HCT116 (cell line): ENCODE results near the gene OBSL1. TPM values are rescaled to one million over a fixed set of nuclear protein-coding genes. Genes with fewer than 3 reads are reported as not detected.

Source experiments
- ATAC-seq: fragments of 200-7000 bp; cut with Tn5 transposase; 2 replicates; pipeline ENCODE4 v1.9.1; 2020; ENCODE audit warnings: mild to moderate bottlenecking, moderate library complexity
- BruUV-seq: library from RNA; stranded (reverse); fragments of 400-500 nt; replicated peaks from 2 replicates; lab custom pipeline; 2021; lab: Mats Ljungman, UMichigan
- CTCF ChIA-PET: fragments of 300-600 bp; sonication (Branson Sonifier 250); formaldehyde crosslinking; loops from one replicate; lab custom pipeline; 2021; ENCODE audit warnings: antibody characterized with exemption; lab: Charles Lee
- POLR2A ChIA-PET: fragments of 300-600, 350-600 bp; sonication (Branson Sonifier 250); formaldehyde crosslinking; loops from one replicate; lab custom pipeline; 2021; ENCODE audit warnings: antibody characterized with exemption; lab: Charles Lee
- RAD21 ChIA-PET, 2 experiments: fragments of 300-600 bp; sonication (Branson Sonifier 250); formaldehyde crosslinking; loops; one replicate each; lab custom pipeline; 2023; ENCODE audit warnings: low total read pairs in 2 of 2; ENCODE audit not compliant: uncharacterized antibody in 2 of 2, unreplicated experiment in 2 of 2, low non-redundant PET in 1 of 2; lab: Charles Lee
- DNase-seq: peaks from one replicate; pipeline ENCODE4 v3.0.0-alpha.2; 2010; ENCODE audit warnings: low read depth, low spot score
- H2AFZ ChIP-seq: fragments of 200-600 bp; shearing (Covaris generic), sonication (generic); 2 replicates; pipeline ENCODE4 v1.6.1; 2017; ENCODE audit warnings: low read depth, mixed run types, mixed read lengths, antibody characterized with exemption, low read length; ENCODE audit not compliant: poor library complexity, severe bottlenecking
- H3K27ac ChIP-seq: 2 replicates; pipeline ENCODE4 v1.5.1; 2012; ENCODE audit warnings: low read depth, low read length
- H3K27me3 ChIP-seq: fragments of 200-600 bp; sonication (generic); 2 replicates; pipeline ENCODE4 v1.6.1; 2016; ENCODE audit warnings: mixed run types, low read length, mixed read lengths; ENCODE audit not compliant: insufficient read depth
- H3K36me3 ChIP-seq, 2 experiments: fragments of 200-500 bp in 1 of 2; fragments of 200-600 bp in 1 of 2; sonication (Bioruptor generic) in 1 of 2; sonication (generic) in 1 of 2; 2 replicates each; pipeline versions ENCODE4 v1.5.1 to v1.6.1; 2014 to 2016; ENCODE audit warnings: low read length in 2 of 2, inconsistent platforms in 1 of 2, mixed read lengths in 1 of 2, mixed run types in 1 of 2; ENCODE audit not compliant: insufficient read depth in 2 of 2, control insufficient read depth in 1 of 2
- H3K4me1 ChIP-seq, 2 experiments: fragments of 200-600 bp in 1 of 2; sonication (generic) in 1 of 2; 2 replicates each; pipeline versions ENCODE4 v1.5.1 to v1.6.1; 2012 to 2017; ENCODE audit warnings: low read length in 2 of 2, inconsistent platforms in 1 of 2, mild to moderate bottlenecking in 1 of 2, mixed read lengths in 1 of 2, mixed run types in 1 of 2, moderate library complexity in 1 of 2; ENCODE audit not compliant: insufficient read depth in 2 of 2, control insufficient read depth in 1 of 2
- H3K4me2 ChIP-seq: fragments of 200-600 bp; sonication (generic); 2 replicates; pipeline ENCODE4 v1.6.1; 2017; ENCODE audit warnings: mixed run types, low read length, mixed read lengths
- H3K4me3 ChIP-seq, 2 experiments: fragments of 200-600 bp in 1 of 2; sonication (generic) in 1 of 2; replicated peaks in 1 of 2; 2 replicates each; pipeline ENCODE4 v1.5.1; 2011 to 2016; ENCODE audit warnings: low read length in 2 of 2, control low read depth in 1 of 2, low read depth in 1 of 2, mild to moderate bottlenecking in 1 of 2, mixed read lengths in 1 of 2, mixed run types in 1 of 2
- H3K79me2 ChIP-seq: fragments of 200-600 bp; sonication (generic); 2 replicates; pipeline ENCODE4 v1.6.1; 2017; ENCODE audit warnings: mild to moderate bottlenecking, mixed run types, low read length, moderate library complexity, mixed read lengths; ENCODE audit not compliant: insufficient read depth
- H3K9ac ChIP-seq: fragments of 200-600 bp; sonication (generic); 2 replicates; pipeline ENCODE4 v1.6.1; 2016; ENCODE audit warnings: low read length, mixed read lengths
- H3K9me2 ChIP-seq: fragments of 200-600 bp; sonication (generic), shearing (Covaris generic); 2 replicates; pipeline ENCODE4 v1.6.1; 2017; ENCODE audit warnings: mixed run types, mild to moderate bottlenecking, moderate library complexity; ENCODE audit not compliant: insufficient read depth
- H3K9me3 ChIP-seq, 2 experiments: fragments of 200-500 bp in 1 of 2; fragments of 200-600 bp in 1 of 2; sonication (Bioruptor generic) in 1 of 2; sonication (generic) in 1 of 2; 2 replicates each; pipeline ENCODE4 v1.6.1; 2014 to 2017; ENCODE audit warnings: low read length in 2 of 2, mixed read lengths in 2 of 2, inconsistent platforms in 1 of 2, low read depth in 1 of 2, mild to moderate bottlenecking in 1 of 2, mixed run types in 1 of 2, moderate library complexity in 1 of 2; ENCODE audit not compliant: control insufficient read depth in 1 of 2, insufficient read depth in 1 of 2
- H4K20me1 ChIP-seq: fragments of 200-600 bp; sonication (generic), shearing (Covaris generic); 2 replicates; pipeline ENCODE4 v1.6.1; 2017; ENCODE audit warnings: mixed run types, mild to moderate bottlenecking, moderate library complexity; ENCODE audit not compliant: insufficient read depth
- CEBPB ChIP-seq: IDR thresholded peaks from 2 replicates; pipeline ENCODE4 v1.6.1; 2012; ENCODE audit warnings: low read depth
- EGR1 ChIP-seq: IDR thresholded peaks from 2 replicates; pipeline ENCODE4 v1.6.1; 2012; ENCODE audit warnings: low read depth
- EZH2phosphoT487 ChIP-seq: fragments of 200-600 bp; IDR thresholded peaks from 2 replicates; pipeline ENCODE4 v1.6.1; 2018; ENCODE audit warnings: antibody characterized with exemption, borderline replicate concordance
- FOSL1 ChIP-seq: IDR thresholded peaks from 2 replicates; pipeline ENCODE4 v1.6.1; 2012; ENCODE audit warnings: low read depth
- MAX ChIP-seq: IDR thresholded peaks from 2 replicates; pipeline ENCODE4 v1.6.1; 2012
- RAD21 ChIP-seq: IDR thresholded peaks from 2 replicates; pipeline ENCODE4 v1.6.1; 2012; ENCODE audit warnings: low read depth, mild to moderate bottlenecking
- SIN3A ChIP-seq: IDR thresholded peaks from 2 replicates; pipeline ENCODE4 v1.6.1; 2012; ENCODE audit warnings: low read depth
- SRF ChIP-seq: IDR thresholded peaks from 2 replicates; pipeline ENCODE4 v1.6.1; 2012; ENCODE audit warnings: low read depth
- YY1 ChIP-seq: IDR thresholded peaks from 2 replicates; pipeline ENCODE4 v1.6.1; 2011; ENCODE audit warnings: low read length, low read depth, moderate library complexity, mild to moderate bottlenecking; ENCODE audit not compliant: insufficient replicate concordance; ENCODE audit errors: extremely low read depth
- intact Hi-C: fragments of 100-400 bp; cut with micrococcal nuclease; formaldehyde crosslinking; loops from 2 replicates; pipeline ENCODE4 v1.10.0; 2022
- total RNA-seq: library from RNA; stranded (reverse); gene quantifications from one replicate; pipeline ENCODE4 v1.2.1, GENCODE V29; 2021; ENCODE audit not compliant: unreplicated experiment

The OBSL1 gene
- total RNA-seq, 1 experiment from 2014 or later = 45.2 TPM

GRCh38 chr2:219508971-219509779 is 62.2 kb downstream of the OBSL1 start:
- ChIA-PET RAD21 (interaction anchor here (1.5 to 1.6 kb wide), 2 partner anchors 20 to 21 kb away, joined by 10 read pairs; no protein-coding TSS in a partner anchor), CTCF (interaction anchor here (0.8 to 4.4 kb wide), 8 partner anchors 10 to 106 kb away, joined by 3 to 56 read pairs (median 12); partner anchors contain the start of gene GMPPA), POLR2A (interaction anchor here (0.7 to 1.4 kb wide), 4 partner anchors 9 to 21 kb away, joined by 3 to 5 read pairs (median 4); partner anchors contain the start of gene GMPPA)
- Histone ChIP-seq H2AFZ (no peak overlapping the region), H3K4me1 (peaks cover 0 to 19% of the 10 kb centered on the region in 2 experiments; a peak in 2 of 4 replicates), H3K9ac (no peak overlapping the region; the same call in 1 of the 2 replicates), H4K20me1 (no peaks in the 10 kb centered on the region), H3K79me2 (no peaks in the 10 kb centered on the region), H3K4me2 (peak overlapping the region; percentile 37), H3K36me3 (peaks cover 0 to 4% of the 10 kb centered on the region in 2 experiments; a peak in 1 of 4 replicates), H3K4me3 (0 out of 4 replicates have a peak overlapping the region, but pooled peaks of 1 of the 2 experiments have one; percentile 2), H3K27ac (no peak overlapping the region), H3K9me2 (no peaks in the 10 kb centered on the region), H3K9me3 (no peaks in the 10 kb centered on the region), H3K27me3 (no peaks in the 10 kb centered on the region)
- ATAC-seq (peak; percentile 61), DNase-seq (no peak)
- no peak for TF ChIP-seq EGR1
- intact Hi-C loops = no loop called here
- no TSS peak for BruUV-seq

GRCh38 chr2:219508444-219508734 is 63.0 kb downstream of the OBSL1 start:
- RAD21 ChIA-PET = no interaction called here

More at GRCh38 chr2:219508444-219508734, 63.0 kb downstream of the OBSL1 start:
- H2AFZ ChIP-seq = no peak overlapping the region
- no peak for ATAC-seq
- no peak for DNase-seq
- peaks cover 0 to 19% of the 10 kb centered on the region in 2 experiments; a peak in 2 of 4 replicates for H3K4me1 ChIP-seq
- no peak for TF ChIP-seq EZH2phosphoT487
- TF ChIP-seq YY1 = no peak
- no peak for TF ChIP-seq MAX
- TF ChIP-seq RAD21 = no peak
- TF ChIP-seq FOSL1 = no peak
- no peak for TF ChIP-seq CEBPB
- TF ChIP-seq SRF = no peak
- no peak for TF ChIP-seq SIN3A
- TF ChIP-seq, all 23 proteins: peak for 0
- H3K4me2 ChIP-seq = no peak overlapping the region
- H3K4me3 ChIP-seq = no peak overlapping the region
- intact Hi-C loops = no loop called here
- BruUV-seq = no TSS peak
- no peaks in the 10 kb centered on the region for H3K27me3 ChIP-seq
- no peaks in the 10 kb centered on the region for H3K9me2 ChIP-seq
- CTCF ChIA-PET = interaction anchor here (0.8 to 4.4 kb wide), 7 partner anchors 10 to 106 kb away, joined by 3 to 56 read pairs (median 5); partner anchors contain the start of gene GMPPA
- H4K20me1 ChIP-seq = no peaks in the 10 kb centered on the region
- no peak overlapping the region for H3K27ac ChIP-seq
- H3K79me2 ChIP-seq = no peaks in the 10 kb centered on the region
- peaks cover 3 to 6% of the 10 kb centered on the region in 2 experiments; a peak in 1 of 4 replicates for H3K36me3 ChIP-seq
- H3K9me3 ChIP-seq = no peaks in the 10 kb centered on the region
- POLR2A ChIA-PET = interaction anchor here (1.3 kb wide), 1 partner anchor 10 kb away, joined by 11 read pairs; the partner anchor contains the start of gene GMPPA
- H3K9ac ChIP-seq = no peak overlapping the region
